GM19397 (cell line): ENCODE results near the gene ECE2.

Source experiments
- ATAC-seq: cut with Tn5 transposase; IDR thresholded peaks from one replicate; pipeline ENCODE4 v1.9.1; 2021; ENCODE audit warnings: mild to moderate bottlenecking, moderate library complexity; ENCODE audit not compliant: unreplicated experiment

ECE2 gene

DNA sequence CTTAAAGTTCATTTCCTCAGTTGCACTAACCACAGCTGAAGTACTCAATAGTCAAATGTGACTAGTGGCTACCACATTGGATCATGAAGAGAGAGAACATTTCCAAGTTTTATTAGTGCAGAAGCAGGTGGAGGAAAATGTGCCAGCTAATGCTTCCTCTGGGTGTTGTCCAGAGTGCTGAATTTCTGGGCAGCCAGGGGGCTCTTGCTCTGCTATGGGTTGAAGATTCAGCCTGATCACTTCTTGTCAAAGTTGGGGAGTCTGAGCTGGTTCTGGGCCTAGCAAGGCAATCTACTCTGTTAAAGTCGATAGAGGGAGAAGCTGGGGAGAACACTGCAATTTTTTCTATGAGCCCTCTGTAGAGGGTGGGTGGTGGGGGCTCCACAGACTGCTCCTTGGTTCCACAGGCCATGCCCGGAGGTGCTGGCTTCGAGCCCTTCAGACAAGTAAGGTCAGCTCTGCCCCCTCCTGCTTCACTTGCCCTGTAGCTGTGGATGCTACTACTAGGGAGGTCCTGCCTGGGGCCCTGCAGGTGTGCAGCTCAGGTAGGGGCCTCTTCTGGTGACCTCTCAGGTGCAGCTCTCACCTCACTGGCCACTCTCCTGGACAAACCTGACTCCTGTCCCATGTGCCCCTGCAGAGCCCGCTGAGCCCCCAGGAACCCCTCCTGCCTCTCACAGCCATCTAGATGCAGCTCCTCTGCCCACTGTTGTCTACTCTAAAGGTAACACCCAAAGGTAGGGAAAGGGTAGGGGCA, 35.3 kb upstream of the ECE2 start:
- ATAC-seq: no peak

DNA sequence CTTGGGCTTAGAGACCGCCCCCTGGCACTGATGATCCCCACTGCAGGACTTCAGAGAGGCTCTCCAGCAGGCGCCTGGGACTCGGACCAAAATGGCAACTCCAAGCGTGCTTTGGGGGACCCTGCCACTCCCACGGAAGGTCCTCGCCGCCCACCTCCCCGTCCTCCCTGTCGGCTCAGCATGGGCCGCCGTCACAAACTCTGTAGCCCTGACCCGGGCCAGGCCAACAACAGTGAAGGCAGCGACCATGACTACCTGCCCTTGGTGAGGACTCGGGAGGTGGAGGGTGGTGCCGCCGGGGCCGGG, 34.7 kb upstream of the ECE2 start:
- ATAC-seq: no peak

DNA sequence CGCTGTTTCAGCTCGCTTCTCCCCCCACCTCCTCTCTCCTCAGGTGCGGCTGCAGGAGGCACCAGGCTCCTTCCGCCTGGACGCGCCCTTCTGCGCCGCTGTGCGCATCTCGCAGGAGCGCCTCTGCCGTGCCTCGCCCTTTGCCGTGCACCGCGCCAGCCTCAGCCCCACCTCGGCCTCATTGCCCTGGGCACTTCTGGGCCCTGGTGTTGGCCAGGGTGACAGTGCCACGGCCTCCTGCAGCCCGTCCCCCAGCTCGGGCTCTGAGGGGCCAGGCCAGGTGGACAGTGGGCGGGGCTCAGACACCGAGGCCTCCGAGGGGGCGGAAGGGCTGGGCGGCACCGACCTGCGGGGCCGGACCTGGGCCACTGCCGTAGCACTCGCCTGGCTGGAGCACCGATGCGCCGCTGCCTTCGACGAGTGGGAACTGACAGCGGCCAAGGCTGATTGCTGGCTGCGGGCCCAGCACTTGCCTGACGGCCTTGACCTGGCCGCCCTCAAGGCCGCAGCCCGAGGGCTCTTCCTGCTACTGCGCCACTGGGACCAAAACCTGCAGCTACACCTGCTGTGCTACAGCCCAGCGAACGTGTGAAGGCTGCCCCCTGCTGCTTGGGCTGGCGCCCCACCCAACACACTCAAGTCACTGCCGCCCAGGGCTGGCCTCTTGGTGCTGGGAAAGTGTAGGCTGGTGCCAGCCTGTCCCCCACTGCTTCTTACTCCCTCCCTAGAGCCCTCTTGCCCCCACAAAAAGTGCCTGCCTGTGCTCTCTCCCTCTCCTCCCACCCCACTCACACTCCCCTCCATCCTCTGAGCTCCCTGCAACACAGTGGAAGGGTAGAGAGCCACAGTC, 34.1 kb upstream of the ECE2 start:
- ATAC-seq: no peak

DNA sequence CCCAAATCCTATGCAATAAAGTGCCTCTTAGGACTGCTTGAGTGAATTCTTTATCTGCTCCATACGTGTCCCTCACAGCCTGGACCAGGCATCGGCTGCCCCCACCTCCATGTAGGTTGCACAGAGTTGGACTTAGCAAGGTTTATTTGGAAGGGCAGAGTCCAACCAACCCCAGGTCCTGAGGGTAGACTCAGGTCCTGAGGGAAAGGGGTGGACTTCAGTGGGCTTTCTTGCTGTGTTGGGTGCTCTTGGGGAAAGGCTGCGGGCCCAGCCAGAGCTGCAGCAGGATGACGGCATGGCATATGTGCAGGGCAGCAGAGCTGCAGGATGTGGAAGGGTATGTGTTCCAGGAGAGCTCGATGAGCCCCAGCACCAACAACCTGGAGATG, 33.5 kb upstream of the ECE2 start:
- ATAC-seq: no peak

DNA sequence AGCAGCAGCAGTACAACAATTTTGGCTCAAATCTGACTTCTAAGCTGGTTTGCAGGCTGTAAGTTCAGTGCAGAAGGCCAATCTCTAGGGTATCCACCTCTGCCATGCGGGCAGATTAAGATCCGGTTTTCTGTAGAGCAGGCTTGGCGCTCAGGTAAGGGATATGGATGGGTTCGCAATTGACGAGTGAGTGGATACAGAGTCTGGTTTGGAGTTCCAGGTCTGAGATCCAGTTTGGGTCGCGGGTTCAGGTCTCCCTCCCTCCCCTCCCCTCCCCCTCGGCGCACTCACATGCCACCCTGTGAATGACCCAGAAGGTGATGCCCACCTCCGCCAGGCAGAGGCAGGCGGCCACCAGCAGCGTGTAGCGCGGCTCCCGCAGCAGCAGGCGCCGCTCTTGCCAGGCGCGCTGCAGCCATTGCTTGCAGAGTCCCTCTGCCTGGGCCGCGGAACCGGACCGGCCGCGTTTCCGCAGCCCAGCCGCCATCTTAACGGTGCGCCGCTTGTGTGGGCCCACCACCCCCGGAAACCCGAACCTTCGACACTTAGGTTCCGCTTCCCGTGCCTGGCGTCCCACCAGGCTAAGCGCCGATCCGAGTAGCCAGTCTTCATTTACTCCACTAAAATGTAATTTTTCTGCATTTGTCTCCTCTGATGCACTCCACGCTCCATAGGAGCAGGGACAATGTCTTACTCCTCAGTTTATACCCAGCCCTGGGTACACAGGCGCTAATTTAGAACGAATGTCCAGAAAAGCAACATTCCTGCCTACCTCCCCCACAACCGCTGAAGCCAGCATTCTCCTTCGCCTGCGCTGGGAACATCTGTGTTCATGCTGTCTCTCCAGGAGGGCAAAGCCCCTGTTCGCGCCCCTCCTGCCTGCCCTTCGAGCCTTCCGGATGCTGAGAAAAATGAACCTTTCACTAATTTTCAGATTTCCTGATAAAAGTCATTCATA, 27.1 kb upstream of the ECE2 start, which contains the start of gene ALG3:
ALG3 (minus strand) TSS at position 509 of the 958 bp plus-strand sequence; CDS start at position 487, 22 bp downstream.
- ATAC-seq: peak; percentile 54

DNA sequence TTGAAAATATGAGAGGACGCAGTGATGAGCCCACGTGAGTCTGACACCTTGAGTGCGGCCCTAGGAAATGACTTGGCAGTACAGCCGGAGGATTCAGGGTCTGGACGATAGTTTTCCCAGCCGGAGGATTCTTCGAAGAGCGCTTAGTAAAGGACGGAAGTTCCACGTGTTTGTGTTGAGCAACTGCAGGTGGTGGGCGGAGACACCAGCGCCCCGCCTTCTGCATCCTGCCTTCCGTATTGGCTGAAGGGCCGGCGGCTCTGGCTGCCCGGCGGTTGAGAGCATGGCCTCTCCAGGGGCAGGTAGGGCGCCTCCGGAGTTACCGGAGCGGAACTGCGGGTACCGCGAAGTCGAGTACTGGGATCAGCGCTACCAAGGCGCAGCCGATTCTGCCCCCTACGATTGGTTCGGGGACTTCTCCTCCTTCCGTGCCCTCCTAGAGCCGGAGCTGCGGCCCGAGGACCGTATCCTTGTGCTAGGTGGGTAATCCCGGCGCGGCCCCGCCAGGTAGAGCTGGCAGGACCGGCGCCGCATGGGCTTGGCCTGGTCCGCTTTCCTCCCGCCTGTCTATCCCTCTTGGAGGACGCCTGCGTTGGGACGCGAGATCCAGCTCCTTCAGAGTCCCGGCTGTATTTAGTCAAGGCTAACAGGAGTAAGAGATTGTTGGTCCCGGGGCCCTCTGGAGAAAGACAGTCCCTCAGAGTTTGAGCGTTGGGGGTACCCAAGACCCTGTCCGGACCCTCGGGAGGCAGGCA, 26.2 kb upstream of the ECE2 start, which contains the start of gene EEF1AKMT4:
EEF1AKMT4 (plus strand) TSS at position 261 of the 755 bp plus-strand sequence; CDS start at position 284, 23 bp downstream.
- ATAC-seq: peak; percentile 83

DNA sequence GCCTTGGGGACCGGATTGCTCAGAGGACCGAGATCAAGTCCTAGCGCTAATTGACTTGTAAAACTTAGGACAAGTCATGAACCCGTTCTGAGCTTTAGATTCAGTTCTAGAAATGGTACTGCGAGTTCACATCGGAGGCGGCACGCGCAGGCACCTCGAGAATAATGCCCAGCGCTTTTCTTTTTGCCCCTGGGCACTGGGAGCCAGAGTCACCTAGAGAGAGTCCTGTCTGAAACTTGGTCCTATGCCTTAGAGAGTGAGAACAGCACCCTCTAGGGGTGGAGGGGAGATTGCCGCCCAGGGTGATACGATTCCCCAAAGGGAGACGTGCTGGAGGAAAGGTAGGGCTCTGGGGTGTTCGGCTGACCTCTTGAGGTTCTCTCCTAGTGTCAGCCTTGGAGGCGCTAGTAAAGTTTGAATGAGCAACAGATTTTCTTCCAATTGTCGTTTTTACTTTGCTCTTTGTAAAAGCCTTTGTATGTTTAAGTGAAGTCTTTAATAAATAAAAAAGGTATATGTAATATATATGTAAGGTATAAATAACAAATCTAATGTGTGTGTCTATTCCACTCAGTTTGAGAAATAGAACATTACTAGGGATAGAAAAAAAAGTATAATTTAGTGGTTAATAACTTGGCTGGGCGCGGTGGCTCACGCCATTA, 25.5 kb upstream of the ECE2 start:
- ATAC-seq: peak; percentile 44

DNA sequence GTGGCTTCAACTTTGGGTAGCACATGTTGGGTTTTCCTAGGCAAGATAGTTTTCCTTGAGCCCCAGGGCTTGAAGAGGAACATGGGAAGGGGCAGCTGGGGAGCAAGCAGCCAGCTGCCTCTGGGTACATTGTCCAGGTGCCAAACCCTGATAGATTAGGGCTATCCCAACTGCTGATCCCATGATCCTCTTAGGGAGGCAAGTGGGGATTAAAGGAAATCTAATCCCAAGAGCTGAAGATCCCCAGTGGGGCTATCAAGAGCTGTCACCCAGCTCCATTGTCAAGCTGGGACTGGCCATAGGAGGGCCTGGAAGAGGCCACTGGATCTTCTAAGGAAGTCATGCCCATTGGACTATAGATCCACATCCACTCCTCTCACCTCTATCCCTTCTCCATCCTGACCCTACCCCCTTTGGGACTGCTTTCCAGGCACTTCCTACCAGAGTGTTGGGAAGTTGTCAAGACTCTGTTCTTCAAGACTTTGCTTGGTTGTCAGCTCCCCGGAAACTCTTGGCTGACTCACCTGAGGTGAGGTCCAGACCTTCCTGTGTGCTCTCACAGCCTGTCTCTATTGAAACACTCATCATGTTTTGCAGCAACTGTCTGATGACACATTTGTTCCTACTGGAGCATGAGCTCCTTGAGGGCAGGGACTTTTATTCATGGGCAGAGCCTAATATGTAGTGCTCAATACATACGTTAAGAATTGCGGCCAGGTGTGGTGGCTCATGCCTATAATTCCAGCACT, 20.4 kb upstream of the ECE2 start:
- ATAC-seq: no peak

DNA sequence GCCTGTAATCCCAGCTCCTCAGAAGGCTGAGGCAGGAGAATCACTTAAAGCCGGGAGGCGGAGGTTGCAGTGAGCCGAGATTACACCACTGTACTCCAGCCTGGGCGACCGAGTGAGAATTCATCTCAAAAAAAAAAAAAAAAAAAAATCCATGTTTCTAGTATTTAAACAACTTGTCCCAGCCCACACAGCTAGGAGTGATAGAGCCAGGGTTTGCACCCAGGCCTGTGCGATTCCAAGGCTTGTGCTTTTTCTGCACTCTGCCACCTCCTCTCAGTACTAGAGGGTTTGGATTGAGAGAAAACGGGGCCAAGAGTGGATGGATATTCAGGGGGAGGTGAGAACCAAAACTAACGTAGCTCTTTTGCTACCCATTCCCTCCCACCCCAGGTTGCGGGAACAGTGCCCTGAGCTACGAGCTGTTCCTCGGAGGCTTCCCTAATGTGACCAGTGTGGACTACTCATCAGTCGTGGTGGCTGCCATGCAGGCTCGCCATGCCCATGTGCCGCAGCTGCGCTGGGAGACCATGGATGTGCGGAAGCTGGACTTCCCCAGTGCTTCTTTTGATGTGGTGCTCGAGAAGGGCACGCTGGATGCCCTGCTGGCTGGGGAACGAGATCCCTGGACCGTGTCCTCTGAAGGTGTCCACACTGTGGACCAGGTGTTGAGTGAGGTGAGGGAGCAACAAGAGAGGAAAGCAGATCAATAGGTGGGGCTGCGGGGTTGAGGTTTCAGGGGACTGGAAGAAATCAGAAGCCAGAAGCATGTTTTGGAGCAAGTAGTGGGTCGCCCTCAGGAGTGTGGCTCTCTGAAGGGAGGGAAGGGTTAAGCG, 18.5 kb upstream of the ECE2 start:
- ATAC-seq: no peak

DNA sequence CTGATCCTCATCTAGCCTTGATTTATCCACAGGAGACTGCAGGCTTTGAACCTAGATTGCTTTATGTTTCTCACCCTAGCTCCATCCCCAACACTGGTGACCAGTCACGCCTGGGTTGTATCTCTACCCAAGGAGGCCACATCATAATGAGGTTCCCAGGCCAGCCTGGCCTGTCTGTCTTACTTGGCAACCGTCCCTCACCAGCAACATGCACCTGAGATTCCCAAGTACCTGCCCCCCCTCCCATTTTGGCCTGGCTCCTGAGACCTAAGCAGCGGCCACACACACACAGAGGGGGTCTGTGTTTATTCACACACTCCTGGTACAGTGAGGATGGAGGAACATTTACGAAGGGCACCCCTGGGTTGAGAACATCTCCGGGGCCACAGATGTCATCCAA, 16.9 kb upstream of the ECE2 start:
- no peak for ATAC-seq

DNA sequence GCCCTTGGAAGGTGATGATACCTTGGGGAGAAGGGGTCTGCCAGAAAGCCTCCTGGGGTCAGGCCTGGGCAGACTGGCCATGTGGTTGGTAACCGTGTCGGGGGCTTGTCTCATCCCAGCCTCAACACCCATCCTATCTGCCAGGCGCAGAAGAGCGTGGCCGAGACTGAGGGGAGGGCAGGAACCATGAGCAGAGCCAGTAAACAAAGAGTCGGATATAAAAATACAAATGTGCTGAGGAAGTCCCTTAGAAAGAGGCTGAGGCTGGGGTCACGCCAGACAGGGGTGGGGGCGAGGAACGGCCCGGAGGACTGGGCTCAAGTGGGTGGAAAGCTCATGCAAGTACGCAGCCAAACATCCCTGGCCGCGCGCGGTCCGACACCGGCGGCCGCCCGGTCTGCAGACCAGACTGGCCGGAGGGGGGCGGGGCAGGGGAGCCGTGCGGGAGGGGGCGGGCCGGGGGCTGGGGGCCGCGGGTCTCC, 16.4 kb upstream of the ECE2 start:
- no peak for ATAC-seq

DNA sequence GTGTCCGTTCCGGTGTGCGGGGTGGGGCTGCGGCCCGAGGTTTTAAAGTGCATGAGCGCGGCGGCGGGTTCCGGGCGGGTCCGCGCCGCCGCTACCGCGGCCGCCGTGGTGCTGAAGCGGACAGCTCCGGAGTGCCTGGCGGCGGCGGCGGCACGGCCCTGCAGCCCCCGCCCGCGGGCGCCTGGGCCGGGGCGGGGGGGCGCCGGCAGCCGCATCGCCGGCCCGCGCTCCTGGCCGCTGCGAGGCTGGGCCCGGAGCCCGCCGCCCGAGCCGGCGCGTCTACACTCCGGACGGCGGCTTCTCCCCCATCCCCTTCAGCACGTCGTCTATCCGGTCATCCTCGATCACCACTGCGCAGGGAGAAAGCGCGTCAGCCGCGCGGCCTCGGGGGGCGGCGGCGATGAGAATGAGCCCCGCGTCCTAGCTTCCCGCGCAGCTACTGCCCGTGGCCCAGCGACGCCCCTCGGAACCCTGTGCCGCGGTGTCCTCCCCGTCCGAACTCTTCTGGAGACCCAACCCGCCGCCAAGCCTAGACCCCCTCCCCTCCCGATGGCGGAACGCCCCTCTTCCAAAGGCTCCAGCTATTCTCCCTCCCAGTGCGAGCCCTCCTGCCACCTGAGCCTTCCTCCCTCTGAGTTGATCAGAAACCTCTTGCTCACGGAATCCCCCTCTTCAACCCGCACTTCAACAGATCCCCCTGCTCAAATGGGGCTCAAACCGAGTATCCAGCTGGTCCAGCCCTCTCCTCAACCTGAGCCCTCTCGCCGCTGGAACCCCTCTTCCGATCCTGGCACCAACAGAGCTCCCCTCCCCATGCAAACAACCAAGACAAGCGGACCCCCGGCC, 15.7 kb upstream of the ECE2 start:
- no peak for ATAC-seq

DNA sequence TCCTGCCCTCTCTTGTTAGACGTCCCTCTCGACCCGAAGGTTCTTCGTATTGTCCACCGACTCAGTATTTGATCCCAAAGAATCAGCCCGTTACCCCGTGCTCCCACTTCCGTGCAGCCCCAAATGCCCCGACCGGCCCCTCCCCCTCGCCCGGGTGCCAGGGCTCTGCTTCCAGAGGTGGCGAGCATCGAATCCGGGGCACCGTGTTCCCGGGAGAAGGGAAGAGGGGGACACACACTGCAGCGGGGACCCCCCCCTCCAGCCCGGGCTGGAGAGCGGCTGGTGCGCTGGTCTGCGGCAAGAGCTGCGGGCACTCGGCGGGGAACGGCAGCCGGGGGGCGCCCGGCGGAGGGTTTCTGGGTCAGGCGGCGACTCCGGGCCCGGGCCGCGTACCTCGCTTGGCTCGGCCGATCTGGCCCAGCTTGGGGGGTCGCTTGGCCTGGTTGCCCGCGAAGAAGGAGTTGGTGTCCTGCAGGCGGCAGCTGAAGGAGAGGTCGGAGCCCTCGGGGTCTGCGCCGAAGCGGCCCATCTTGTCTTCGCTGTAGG, 15.0 kb upstream of the ECE2 start:
- peak; percentile 17 for ATAC-seq

DNA sequence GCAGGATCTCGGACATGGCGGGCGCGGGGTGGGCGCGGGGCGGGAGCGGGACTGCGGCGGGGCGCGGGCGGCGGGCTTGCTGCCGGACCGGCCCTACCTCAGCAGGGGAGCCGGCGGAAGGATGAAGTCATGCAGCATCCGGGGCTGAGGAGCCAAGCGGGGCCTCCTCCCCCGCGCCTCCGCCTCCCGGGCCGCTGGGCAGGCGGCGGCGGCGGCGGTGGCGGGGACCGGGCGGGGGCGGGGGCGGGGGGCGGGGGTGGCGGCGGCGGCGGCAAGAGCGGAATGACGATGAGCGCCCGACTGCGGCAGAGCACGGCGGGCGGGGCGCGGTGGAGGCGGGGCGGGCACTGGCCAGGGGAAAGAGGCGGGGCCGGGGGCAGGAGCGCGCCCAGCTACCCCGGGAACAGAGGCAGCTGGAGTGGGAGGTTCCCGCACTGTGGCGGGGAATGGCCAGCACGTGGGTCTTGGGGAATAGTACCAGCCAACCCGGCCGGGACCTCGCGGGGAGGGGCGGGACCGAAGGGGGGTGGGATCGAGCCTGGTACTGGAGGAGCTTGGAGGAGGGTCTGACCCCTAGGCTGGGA, 14.5 kb upstream of the ECE2 start, which contains the start of gene CAMK2N2:
CAMK2N2 (minus strand) TSS at position 284 of the 584 bp plus-strand sequence; CDS start at position 16, 268 bp downstream.
- ATAC-seq: peak; percentile 48

DNA sequence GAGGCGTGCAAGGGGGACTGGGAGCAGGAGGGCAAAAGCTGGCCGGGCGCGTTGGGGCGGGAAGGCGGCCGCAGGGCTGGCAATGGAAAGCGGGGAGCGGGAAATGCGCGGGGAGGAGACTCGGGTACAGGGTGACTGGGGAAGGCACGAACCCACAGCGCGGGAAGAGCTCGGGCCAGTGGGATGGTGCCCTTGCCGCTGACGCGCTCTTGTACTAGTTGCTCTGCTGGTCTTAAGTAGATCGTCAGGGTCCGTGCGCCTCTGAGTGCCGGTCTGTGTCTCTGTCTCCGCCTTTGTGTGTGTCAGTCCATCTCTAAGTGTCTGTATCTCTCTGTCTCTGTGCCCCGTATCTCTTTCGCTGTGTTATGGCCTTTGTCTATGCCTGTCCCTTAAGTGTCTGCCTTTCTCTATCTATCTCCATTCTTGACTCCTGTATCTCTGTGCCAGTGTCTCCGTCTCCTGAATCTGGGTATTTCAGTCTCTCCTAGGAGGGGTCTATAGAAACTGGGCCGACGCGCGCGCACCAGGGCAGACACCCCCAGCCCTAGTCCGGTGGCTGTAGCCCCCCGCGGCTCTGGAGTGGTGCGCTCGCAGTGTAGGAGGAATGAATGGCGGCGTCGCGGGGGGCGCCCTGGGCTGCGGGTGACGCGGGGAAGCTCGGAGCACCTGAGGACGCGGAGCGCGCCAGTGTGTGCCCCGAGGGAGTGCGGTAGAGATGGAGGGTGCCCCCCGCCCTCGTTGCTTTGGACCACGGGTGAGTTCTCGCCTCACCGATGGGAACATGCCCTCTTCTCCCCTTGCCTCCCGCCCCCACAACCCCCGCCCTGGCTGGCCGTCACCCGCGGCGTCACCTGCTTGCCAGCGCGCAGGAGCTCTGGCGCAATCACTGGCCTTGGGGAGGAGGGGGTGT, 13.7 kb upstream of the ECE2 start:
- ATAC-seq: no peak
